Endothelial cell of umbilical vein (primary cell): ENCODE results near the gene HPF1.

ENCODE experiments used
- CTCF ChIP-seq, 2 donors: IDR thresholded peaks; 1 replicate in 1 of 2; 2 replicates in 1 of 2; pipeline ENCODE4 v1.5.1; 2011; ENCODE audit warnings: low read length in 2 of 2, mild to moderate bottlenecking in 2 of 2, moderate library complexity in 2 of 2, control low read depth in 1 of 2, inconsistent platforms in 1 of 2, low read depth in 1 of 2; ENCODE audit not compliant: insufficient read depth in 1 of 2; ENCODE audit errors: extremely low read depth in 1 of 2
- EZH2 ChIP-seq: IDR thresholded peaks from 2 replicates; pipeline ENCODE4 v1.6.1; 2012; ENCODE audit warnings: borderline replicate concordance, low read depth, mild to moderate bottlenecking, moderate library complexity, low read length, inconsistent platforms; ENCODE audit not compliant: severe bottlenecking
- FOS ChIP-seq: IDR thresholded peaks from 2 replicates; pipeline ENCODE4 v1.6.1; 2011; ENCODE audit warnings: mild to moderate bottlenecking, low read length, moderate library complexity, borderline replicate concordance; ENCODE audit not compliant: insufficient read depth
- GATA2 ChIP-seq: IDR thresholded peaks from 2 replicates; pipeline ENCODE4 v1.7.0; 2011; ENCODE audit warnings: low read depth, mild to moderate bottlenecking, moderate library complexity, mixed read lengths, low read length; ENCODE audit not compliant: insufficient read length, insufficient read depth
- JUN ChIP-seq: IDR thresholded peaks from 2 replicates; pipeline ENCODE4 v1.6.1; 2011; ENCODE audit warnings: borderline replicate concordance, low read depth; ENCODE audit not compliant: insufficient read length, insufficient read depth
- MAX ChIP-seq: IDR thresholded peaks from 2 replicates; pipeline ENCODE4 v1.6.1; 2011; ENCODE audit not compliant: insufficient read depth, insufficient read length
- MYC ChIP-seq: IDR thresholded peaks from one replicate; pipeline ENCODE4 v1.6.1; 2011; ENCODE audit warnings: mild to moderate bottlenecking, low read depth, low read length
- POLR2A ChIP-seq: IDR thresholded peaks from 2 replicates; pipeline ENCODE4 v1.6.1; 2012; ENCODE audit warnings: low read depth, mild to moderate bottlenecking, control low read depth, low read length
- POLR2AphosphoS5 ChIP-seq: IDR thresholded peaks from 2 replicates; pipeline ENCODE4 v1.6.1; 2012; ENCODE audit warnings: low read depth, mild to moderate bottlenecking, control low read depth, low read length, moderate library complexity; ENCODE audit not compliant: insufficient read depth

- TF ChIP-seq CTCF (IDR thresholded peaks at IDR 0.05; ENCODE audit: extremely low read depth in 1 of 2, insufficient read depth in 1 of 2, low read depth in 1 of 2, low read length in 2 of 2) (no peak), MYC (no peak), EZH2 (no peak), GATA2 (no peak), POLR2A (no peak), JUN (no peak), MAX (no peak), POLR2AphosphoS5 (no peak), FOS (no peak)
Observed at GRCh38 chr4:169802873-169803272, 45.1 kb upstream of the HPF1 start.
